IPS-11a (cell line): Measurements from ENCODE around the gene RERE.
"Not testable (repeated sequence)": the region's sequence is repeated elsewhere in the genome, so short reads cannot be mapped to it uniquely, and the experiment has no call there.

Experiments used
- H3K4me3 ChIP-seq: one replicate; pipeline ENCODE4 v1.5.1; 2013; ENCODE audit warnings: low read depth, low read length, control low read depth

RERE gene

GRCh38 chr1:8695442-8695841, 122.0 kb downstream of the RERE start:
- H3K4me3 ChIP-seq, result not testable (repeated sequence)

DNA sequence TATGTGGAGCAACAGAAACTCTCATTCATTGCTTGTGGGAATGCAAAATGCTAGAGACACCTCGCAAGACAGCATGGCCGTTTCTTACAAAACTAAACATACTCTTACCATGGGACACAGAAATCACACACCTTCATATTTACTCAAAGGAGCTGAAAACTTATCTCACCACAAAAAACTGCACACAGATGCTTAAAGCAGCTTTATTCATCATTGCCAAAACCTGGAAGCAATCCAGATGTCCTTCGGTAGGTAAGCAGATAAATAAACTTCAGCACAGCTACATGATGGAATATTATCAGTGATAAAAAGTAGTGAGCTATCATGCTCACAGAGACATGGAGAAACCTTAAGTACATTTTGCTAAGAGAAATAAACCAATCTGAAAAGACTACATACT, 124.3 kb downstream of the RERE start:
- no peak overlapping the region for H3K4me3 ChIP-seq

GRCh38 chr1:8691662-8692061, 125.8 kb downstream of the RERE start:
- H3K4me3 ChIP-seq, result no peak overlapping the region

DNA sequence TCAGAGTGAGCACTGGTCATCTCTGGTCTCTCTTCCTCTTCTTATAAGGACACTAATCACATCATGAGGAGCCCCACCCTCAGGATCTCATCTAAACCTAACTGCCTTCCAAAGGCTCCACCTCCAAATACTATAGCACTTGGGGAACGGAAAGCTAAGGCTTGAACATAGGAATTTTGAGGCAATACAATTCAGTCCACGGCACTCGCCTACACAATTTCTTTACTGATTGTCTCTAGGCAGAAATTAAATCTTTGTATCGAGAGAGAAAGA, 127.3 kb downstream of the RERE start:
- no peak overlapping the region for H3K4me3 ChIP-seq

- H3K4me3 ChIP-seq, result no peak overlapping the region
These were observed 127.8 kb downstream of the RERE start for GRCh38 chr1:8689431-8690252.

GRCh38 chr1:8687538-8687937, 129.9 kb downstream of the RERE start:
- no peak overlapping the region for H3K4me3 ChIP-seq

DNA sequence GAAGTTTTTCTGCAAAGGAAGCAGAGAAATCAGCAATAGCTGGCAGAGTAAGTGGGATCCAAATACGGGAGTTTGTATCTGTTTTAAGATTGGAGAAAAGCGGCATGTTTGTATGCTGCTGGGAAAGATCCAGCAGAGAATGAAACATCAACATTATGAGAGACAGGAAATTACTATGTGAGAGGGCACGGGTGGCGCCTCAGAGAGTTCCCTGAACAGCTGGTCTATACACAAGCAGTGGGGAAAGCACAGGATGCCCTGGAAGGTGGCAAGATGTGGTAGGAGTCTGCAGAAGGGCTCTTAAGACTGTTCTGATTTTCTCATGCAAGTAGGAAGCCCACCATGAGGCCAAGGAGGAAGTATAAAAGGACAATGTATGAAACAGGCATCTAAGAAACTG, 130.4 kb downstream of the RERE start:
- no peak overlapping the region for H3K4me3 ChIP-seq

GRCh38 chr1:8685463-8685862, 132.0 kb downstream of the RERE start:
- H3K4me3 ChIP-seq, result no peak overlapping the region

DNA sequence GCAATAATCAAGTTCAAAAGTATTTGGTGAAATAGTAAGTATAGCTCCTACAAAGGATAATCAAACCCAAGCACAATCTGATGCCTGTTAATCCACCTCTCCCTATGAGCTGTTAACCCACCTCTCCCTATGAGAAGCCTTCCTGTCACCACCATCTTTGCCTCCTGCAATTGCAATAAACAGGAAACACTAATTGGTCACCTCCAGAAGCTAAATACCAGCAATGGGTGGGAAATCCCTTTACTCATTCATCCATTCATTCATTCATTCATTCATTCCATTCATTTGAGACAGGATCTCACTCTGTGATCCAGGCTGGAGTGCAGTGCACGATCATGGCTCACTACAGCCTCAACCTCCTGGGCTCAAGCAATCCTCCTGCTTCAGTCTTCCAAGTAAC, 132.8 kb downstream of the RERE start:
- no peak overlapping the region for H3K4me3 ChIP-seq

GRCh38 chr1:8682573-8682972, 134.9 kb downstream of the RERE start:
- H3K4me3 ChIP-seq, result no peak overlapping the region

DNA sequence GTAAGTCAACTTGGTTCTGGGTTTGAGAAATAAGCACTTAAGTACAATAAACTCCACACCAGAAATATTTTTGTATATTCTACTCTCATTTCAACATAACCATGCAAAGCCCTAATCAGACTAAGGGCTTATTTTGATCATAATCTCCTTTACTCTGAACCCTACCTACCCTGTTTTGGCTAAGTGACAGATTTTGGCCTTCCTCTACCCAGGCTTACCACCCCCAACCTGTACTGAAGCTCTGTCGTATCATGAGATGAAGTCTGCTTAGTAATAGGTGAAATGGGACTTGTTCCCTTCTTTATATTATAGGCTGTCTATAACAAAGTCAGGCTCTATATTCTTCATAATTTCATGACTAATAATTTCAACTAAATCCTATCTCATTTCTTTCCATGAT, 135.5 kb downstream of the RERE start:
- no peak overlapping the region for H3K4me3 ChIP-seq

GRCh38 chr1:8680664-8681650, 136.5 kb downstream of the RERE start:
- H3K4me3 ChIP-seq, result no peak overlapping the region

- no peak overlapping the region for H3K4me3 ChIP-seq
These were observed 137.3 kb downstream of the RERE start for GRCh38 chr1:8679929-8680663.

- no peak overlapping the region for H3K4me3 ChIP-seq
These were observed 138.0 kb downstream of the RERE start for GRCh38 chr1:8679395-8679800.

- H3K4me3 ChIP-seq, result no peak overlapping the region
These were observed 138.6 kb downstream of the RERE start for GRCh38 chr1:8678673-8679394.

DNA sequence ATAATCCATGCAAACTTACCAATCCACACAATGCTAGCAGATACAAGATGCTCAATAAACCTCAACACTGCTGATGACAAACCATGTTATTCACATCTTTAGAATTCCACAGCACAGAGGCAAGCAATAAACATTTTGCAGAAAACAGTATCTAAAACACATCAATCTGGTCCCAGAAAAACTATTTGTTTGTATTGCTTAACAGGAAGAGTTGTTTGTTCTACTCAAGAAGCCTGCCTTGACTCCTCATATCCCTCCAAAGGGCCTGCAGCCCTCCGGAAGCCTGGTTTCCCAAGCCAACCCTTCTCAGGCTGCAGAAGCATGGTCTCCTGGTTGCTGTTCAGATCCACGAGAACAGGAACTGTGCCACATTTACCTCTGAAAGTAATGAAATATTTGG, 139.7 kb downstream of the RERE start:
- H3K4me3 ChIP-seq, result no peak overlapping the region

- no peak overlapping the region for H3K4me3 ChIP-seq
These were observed 140.6 kb downstream of the RERE start for GRCh38 chr1:8676813-8677212.

- no peak overlapping the region for H3K4me3 ChIP-seq
These were observed 141.4 kb downstream of the RERE start for GRCh38 chr1:8676072-8676471.

- no peak overlapping the region for H3K4me3 ChIP-seq
These were observed 142.5 kb downstream of the RERE start for GRCh38 chr1:8674912-8675311.

DNA sequence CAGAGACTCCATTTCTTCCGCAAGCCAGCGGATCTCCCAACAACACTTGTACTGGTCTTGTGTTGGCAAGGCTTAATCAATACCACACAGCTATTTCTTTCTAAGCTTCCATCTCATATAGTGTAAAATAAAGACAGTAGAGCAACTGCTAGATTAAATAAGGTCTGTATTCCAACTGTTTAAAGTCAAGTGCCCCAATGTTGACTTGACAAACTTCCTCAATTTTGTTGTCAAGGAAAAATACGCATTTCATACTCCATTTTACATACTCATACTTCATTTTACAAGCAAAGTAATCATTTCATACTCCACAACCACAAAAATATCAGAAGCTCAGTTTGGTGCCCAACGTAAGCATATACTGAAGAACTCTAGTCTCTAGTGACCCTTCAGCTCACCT, 143.0 kb downstream of the RERE start:
- no peak overlapping the region for H3K4me3 ChIP-seq
